MM.1S (cell line): Measurements from ENCODE around the gene PCDHA7.
"Not testable (repeated sequence)": the region's sequence is repeated elsewhere in the genome, so short reads cannot be mapped to it uniquely, and the experiment has no call there.

ENCODE experiments used
- DNase-seq: peaks from one replicate; pipeline ENCODE4 v3.0.0-alpha.2; 2015
- H2AFZ ChIP-seq: fragments of 300-600 bp; sonication (generic); 2 replicates; pipeline ENCODE4 v1.6.0; 2016; ENCODE audit warnings: antibody characterized with exemption, low read length
- H3F3A ChIP-seq: fragments of 300-600 bp; sonication (generic); 2 replicates; pipeline ENCODE4 v1.6.1; 2016; ENCODE audit warnings: mild to moderate bottlenecking, antibody characterized with exemption, low read length, moderate library complexity, mixed read lengths; ENCODE audit not compliant: insufficient read depth
- H3K27ac ChIP-seq: fragments of 300-600 bp; sonication (generic); 2 replicates; pipeline ENCODE4 v1.5.1; 2016; ENCODE audit warnings: mild to moderate bottlenecking, low read length
- H3K27me3 ChIP-seq: fragments of 300-600 bp; sonication (generic); replicated peaks from 2 replicates; pipeline ENCODE4 v1.6.0; 2016; ENCODE audit warnings: low read length; ENCODE audit not compliant: insufficient read depth
- H3K36me3 ChIP-seq: fragments of 300-600 bp; sonication (generic); replicated peaks from 2 replicates; pipeline ENCODE4 v1.6.1; 2016; ENCODE audit warnings: mild to moderate bottlenecking, low read length, mixed read lengths; ENCODE audit not compliant: insufficient read depth
- H3K4me1 ChIP-seq: fragments of 300-600 bp; sonication (generic); 2 replicates; pipeline ENCODE4 v1.6.1; 2016; ENCODE audit warnings: low read length, mixed read lengths
- H3K4me2 ChIP-seq: fragments of 300-600 bp; sonication (generic); 2 replicates; pipeline ENCODE4 v1.6.0; 2016; ENCODE audit warnings: low read depth, low read length
- H3K4me3 ChIP-seq: fragments of 300-600 bp; sonication (generic); 2 replicates; pipeline ENCODE4 v1.5.1; 2016; ENCODE audit warnings: low read length, mixed read lengths
- H3K79me2 ChIP-seq: fragments of 300-600 bp; sonication (generic); 2 replicates; pipeline ENCODE4 v1.6.1; 2016; ENCODE audit warnings: mixed run types, low read length, mixed read lengths
- H3K9ac ChIP-seq: fragments of 300-600 bp; sonication (generic); 2 replicates; pipeline ENCODE4 v1.6.1; 2016; ENCODE audit warnings: low read length, mixed read lengths
- H3K9me2 ChIP-seq: fragments of 300-600 bp; sonication (generic); replicated peaks from 2 replicates; pipeline ENCODE4 v1.6.1; 2016; ENCODE audit warnings: mild to moderate bottlenecking, low read length, mixed read lengths; ENCODE audit not compliant: insufficient read depth
- H3K9me3 ChIP-seq: fragments of 300-600 bp; sonication (generic); replicated peaks from 2 replicates; pipeline ENCODE4 v1.6.1; 2016; ENCODE audit warnings: mild to moderate bottlenecking, low read length, mixed read lengths; ENCODE audit not compliant: insufficient read depth
- H4K20me1 ChIP-seq: fragments of 300-600 bp; sonication (generic); 2 replicates; pipeline ENCODE4 v1.6.1; 2016; ENCODE audit warnings: mild to moderate bottlenecking, low read length, moderate library complexity, mixed read lengths; ENCODE audit not compliant: insufficient read depth
- CTCF ChIP-seq: fragments of 300-600 bp; sonication (generic); IDR thresholded peaks from 2 replicates; pipeline ENCODE4 v1.5.1; 2016; ENCODE audit warnings: antibody characterized with exemption, low read length, mixed read lengths
- EZH2 ChIP-seq: fragments of 300-600 bp; sonication (generic); optimal IDR thresholded peaks from 2 replicates; pipeline ENCODE3; 2017; ENCODE audit warnings: low read depth, mild to moderate bottlenecking, antibody characterized with exemption, low read length, mixed read lengths
- EZH2phosphoT487 ChIP-seq: fragments of 300-600 bp; sonication (generic); IDR thresholded peaks from 2 replicates; pipeline ENCODE4 v1.6.1; 2018; ENCODE audit warnings: antibody characterized with exemption, low read length

Gene PCDHA7

DNA sequence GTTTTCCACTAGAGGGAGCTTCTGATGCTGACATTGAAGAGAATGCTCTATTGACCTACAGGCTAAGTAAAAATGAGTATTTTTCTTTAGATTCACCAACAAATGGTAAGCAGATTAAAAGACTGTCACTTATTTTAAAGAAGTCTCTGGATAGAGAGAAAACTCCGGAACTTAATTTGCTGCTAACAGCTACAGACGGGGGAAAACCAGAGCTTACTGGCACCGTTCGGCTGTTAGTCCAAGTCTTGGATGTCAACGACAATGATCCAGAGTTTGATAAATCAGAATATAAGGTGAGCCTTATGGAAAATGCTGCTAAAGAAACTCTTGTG lies 35.5 kb downstream of the PCDHA7 start:
- TF ChIP-seq CTCF (peak; percentile 47), EZH2 (no peak), EZH2phosphoT487 (no peak)
- Histone ChIP-seq H2AFZ (peak overlapping the region; percentile 75; the same call in 1 of the 2 replicates), H3K4me3 (peak overlapping the region; percentile 50), H3K4me2 (peak overlapping the region; percentile 67), H3K4me1 (no peaks in the 10 kb centered on the region), H3K9me3 (no peaks in the 10 kb centered on the region), H4K20me1 (no peaks in the 10 kb centered on the region), H3F3A (no peaks in the 10 kb centered on the region), H3K27me3 (no peaks in the 10 kb centered on the region), H3K9me2 (no peaks in the 10 kb centered on the region), H3K27ac (no peak overlapping the region), H3K79me2 (no peaks in the 10 kb centered on the region), H3K36me3 (no peaks in the 10 kb centered on the region), H3K9ac (no peak overlapping the region)
- DNase-seq = no peak

- H3K4me1 ChIP-seq = no peaks in the 10 kb centered on the region
- H3K4me2 ChIP-seq = no peak overlapping the region
- no peak overlapping the region for H3K27ac ChIP-seq
- H3K79me2 ChIP-seq = no peaks in the 10 kb centered on the region
- no peaks in the 10 kb centered on the region for H3K27me3 ChIP-seq
- DNase-seq = no peak
- no peaks in the 10 kb centered on the region for H3K9me3 ChIP-seq
- H3K9me2 ChIP-seq = no peaks in the 10 kb centered on the region
- no peak overlapping the region for H3K9ac ChIP-seq
- H2AFZ ChIP-seq = no peak overlapping the region
- TF ChIP-seq EZH2 = no peak
- no peak overlapping the region for H3K4me3 ChIP-seq
- H3K36me3 ChIP-seq = no peaks in the 10 kb centered on the region
- no peaks in the 10 kb centered on the region for H4K20me1 ChIP-seq
- no peaks in the 10 kb centered on the region for H3F3A ChIP-seq
These were observed 36.4 kb downstream of the PCDHA7 start for GRCh38 chr5:140870221-140871201.

- Histone ChIP-seq H4K20me1 (no peaks in the 10 kb centered on the region), H3K36me3 (no peaks in the 10 kb centered on the region), H3K4me3 (no peak within 1 kb of the TSS), H3K9me2 (no peaks in the 10 kb centered on the region), H3K4me1 (no peaks in the 10 kb centered on the region), H3K9ac (no peak within 1 kb of the TSS), H3K4me2 (no peak within 1 kb of the TSS), H2AFZ (no peak within 1 kb of the TSS), H3K79me2 (no peaks in the 10 kb centered on the region), H3K9me3 (no peaks in the 10 kb centered on the region), H3K27me3 (no peaks in the 10 kb centered on the region), H3F3A (no peaks in the 10 kb centered on the region), H3K27ac (no peak within 1 kb of the TSS)
- no peak for DNase-seq
- TF ChIP-seq CTCF (no peak), EZH2phosphoT487 (no peak), EZH2 (no peak)
These were observed 41.3 kb downstream of the PCDHA7 start, which contains the start of gene PCDHA12 for GRCh38 chr5:140875085-140876065. Gene PCDHA12, plus strand, starts transcription at chr5:140875308. Its CDS starts 165 bp downstream, at chr5:140875473.

DNA sequence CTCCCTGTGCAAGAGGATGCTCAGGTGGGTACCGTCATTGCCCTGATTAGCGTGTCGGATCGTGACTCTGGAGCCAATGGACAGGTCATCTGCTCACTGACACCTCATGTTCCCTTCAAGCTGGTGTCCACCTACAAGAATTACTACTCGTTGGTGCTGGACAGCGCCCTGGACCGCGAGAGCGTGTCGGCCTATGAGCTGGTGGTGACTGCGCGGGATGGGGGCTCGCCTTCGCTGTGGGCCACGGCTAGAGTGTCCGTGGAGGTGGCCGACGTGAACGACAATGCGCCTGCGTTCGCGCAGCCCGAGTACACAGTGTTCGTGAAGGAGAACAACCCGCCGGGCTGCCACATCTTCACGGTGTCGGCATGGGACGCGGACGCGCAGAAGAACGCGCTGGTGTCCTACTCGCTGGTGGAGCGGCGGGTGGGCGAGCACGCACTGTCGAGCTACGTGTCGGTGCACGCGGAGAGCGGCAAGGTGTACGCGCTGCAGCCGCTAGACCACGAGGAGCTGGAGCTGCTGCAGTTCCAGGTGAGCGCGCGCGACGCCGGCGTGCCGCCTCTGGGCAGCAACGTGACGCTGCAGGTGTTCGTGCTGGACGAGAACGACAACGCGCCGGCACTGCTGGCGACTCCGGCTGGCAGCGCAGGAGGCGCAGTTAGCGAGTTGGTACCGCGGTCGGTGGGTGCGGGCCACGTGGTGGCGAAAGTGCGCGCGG lies 42.6 kb downstream of the PCDHA7 start:
- not testable (repeated sequence) for H3K4me2 ChIP-seq, DNase-seq, H3K4me1 ChIP-seq, H3K9ac ChIP-seq, H3K36me3 ChIP-seq, H4K20me1 ChIP-seq, H3K27me3 ChIP-seq, H3K9me3 ChIP-seq, H3K4me3 ChIP-seq, H3F3A ChIP-seq, H3K27ac ChIP-seq, H3K79me2 ChIP-seq, H3K9me2 ChIP-seq, H2AFZ ChIP-seq
